ENCODE data around the gene TBX21.
"Not testable (repeated sequence)": the region's sequence is repeated elsewhere in the genome, so short reads cannot be mapped to it uniquely, and the experiment has no call there.

Gene TBX21

DNA sequence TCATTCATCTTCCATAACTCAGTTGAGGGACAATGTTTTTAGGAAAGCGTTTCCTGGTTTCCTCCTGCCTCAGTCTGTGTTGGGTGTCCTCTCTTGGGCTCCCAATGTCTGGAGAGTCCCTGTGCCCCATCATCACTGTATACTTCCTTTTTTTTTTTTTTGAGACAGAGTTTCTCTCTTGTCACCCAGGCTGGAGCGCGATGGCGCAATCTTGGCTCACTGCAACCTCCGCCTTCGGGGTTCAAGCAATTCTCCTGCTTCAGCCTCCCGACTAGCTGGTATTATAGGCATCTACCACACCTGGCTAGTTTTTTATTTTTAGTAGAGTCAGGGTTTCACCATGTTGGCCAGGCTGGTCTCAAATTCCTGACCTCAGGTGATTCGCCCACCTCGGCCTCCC is 40.6 kb downstream of the TBX21 start:
- not testable (repeated sequence) for DNase-seq (ENCODE audit: low read depth, low spot score)

DNA sequence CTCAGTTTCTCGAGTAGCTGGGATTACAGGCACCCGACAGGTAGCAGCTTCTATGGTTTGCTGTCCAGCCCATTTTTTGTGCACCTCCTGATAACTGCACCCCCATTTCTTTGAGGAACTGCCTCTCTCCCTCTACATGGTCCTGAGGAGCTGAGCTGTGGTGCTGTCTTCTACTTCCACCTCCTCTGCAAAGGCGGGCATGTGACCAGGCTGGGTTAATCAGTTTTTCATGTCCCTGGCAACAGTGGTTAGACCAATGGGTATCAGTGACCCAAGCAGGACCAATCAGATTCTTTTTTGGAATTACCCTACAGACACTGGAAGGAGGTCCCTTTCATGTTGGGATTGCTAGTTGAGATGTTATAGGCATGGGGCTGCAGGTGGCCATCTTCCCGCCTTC is 41.3 kb downstream of the TBX21 start:
- no peak for DNase-seq (ENCODE audit: low read depth, low spot score)

DNA sequence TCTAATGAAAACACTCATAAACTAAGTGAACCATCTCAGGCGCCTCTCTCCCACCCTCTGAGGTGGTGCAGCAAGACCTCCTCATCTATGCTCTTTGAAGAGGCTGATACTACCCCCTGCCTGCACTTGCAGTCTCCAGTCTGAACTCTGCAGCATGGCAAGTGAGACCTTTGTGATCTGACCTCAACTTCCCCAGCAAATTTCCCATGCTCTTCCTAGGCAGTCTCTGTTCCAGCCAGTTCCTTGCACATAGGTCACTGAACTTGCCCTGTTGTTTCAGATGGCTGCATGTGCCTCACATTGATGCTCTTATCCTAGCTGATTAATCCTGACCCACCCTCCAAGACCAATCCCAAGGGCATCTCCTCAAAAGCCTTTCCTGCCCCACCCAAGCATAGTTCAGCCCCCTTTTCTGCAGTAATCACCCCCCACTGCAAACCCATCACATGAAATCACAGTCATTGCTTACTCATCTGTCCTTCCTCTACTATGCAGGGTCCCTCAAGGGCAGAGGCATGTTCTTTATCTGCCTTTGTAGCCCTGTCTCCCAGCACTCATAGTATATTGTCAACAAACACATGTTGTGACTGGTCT is 42.0 kb downstream of the TBX21 start:
- no peak for DNase-seq (ENCODE audit: low read depth, low spot score)

DNA sequence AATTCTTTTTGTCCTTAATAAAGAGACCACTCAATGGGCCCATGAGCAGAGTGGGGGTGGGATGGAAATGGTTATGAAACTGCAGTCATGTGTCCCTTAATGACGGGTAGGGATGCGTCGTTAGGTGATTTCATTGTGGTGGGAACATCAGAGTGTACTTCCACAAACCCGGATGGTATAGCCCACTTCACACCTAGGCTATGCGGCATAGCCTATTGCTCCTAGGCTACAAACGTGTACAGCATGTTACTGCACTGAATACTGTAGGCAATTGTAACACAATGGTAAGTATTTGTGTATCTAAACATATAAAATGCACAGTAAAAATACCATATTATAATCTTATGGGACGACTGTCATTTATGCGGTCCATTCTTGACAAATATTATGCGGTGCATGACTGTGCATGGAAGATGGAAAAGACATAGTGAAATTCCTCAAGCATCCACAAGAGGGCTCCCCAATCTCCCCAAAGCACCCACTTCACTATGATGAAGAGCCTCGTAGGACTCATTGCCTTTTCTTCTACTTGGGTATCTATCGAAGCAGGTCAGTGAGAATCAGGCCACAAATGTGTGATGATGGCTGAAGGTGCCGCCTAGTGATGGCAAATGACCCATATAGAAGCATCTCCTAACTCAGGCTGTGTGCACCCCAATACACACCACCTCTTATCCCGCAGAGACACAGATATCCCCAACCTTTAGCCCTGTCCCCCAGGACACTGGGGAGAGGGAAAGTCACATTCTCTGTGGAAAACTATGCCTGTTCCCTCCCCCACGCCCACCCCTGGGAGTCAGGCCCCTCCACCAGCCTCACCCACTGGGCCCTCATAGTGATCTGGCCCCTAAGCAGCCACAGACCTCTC is 43.5 kb downstream of the TBX21 start:
- DNase-seq (ENCODE audit: low read depth, low spot score): peak; percentile 42

DNA sequence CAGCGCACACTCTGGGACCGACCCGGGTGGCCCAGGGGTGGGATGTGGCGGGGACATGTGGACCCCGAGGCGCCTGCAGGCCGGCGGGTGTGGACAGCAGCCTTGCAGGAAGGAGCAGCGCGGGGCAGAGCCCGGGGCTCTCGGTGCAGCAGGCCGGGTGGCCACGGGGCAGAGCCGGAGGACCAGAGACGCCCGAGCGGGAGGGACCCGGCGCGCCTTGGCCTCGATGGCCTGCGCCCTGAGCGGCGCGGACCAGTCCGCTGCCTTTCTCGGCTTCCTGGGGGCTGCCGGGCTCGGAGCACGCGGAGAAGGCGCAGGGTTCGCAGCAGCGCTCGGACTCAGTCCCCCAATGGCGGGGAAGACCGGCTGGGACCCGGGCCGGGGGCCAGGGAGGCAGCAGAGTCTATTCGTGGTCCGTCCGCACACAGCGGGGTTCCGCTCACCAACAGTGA is 45.2 kb downstream of the TBX21 start:
- DNase-seq (ENCODE audit: low read depth, low spot score): no peak

DNA sequence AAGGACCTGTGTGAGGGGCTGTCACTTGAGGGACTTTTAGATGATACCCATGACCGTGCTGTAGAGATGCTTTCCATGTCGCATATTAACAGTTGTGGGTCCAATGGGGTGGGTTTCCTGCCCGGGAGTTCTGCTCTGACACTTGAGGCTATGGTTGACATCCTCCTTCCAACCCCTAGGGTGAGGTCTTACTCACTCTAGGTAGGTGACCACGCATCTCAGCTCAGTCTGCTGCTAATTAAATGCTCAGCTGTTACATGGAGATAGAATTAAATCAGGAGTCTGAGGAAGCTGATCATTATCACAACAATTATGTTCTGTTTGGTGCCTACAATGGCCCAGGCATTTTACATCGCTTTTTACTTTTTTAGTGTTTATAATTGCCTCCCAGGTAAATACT is 48.4 kb downstream of the TBX21 start:
- DNase-seq (ENCODE audit: low read depth, low spot score): no peak

DNA sequence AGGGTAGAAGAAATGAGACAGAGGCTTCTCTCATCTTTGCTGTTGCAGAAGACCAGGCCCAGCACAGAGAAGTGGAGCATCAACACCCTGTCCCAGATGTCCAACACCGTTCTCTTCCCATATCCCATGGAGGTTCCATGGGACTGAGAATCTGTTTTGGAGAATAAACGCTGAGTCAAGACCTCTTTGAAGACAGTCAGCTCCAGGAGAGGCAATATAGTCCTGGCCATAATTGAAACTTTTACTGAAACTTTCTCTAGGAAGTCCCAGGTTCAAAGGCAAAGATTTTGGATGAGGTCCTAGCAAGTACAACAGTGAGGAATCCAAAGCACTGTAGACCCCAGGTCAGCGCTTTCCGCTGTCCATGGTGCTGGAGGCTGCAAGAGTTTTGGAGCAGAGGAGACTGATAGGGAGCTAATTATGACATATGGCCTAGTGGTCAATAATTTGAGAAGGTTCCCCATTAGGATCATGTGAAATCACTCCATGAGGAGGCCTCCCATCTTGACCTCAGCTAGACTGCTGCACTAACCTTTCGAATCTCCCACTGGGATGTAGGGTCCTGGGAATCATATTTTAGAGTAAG is 52.6 kb downstream of the TBX21 start:
- DNase-seq (ENCODE audit: low read depth, low spot score): peak; percentile 36

DNA sequence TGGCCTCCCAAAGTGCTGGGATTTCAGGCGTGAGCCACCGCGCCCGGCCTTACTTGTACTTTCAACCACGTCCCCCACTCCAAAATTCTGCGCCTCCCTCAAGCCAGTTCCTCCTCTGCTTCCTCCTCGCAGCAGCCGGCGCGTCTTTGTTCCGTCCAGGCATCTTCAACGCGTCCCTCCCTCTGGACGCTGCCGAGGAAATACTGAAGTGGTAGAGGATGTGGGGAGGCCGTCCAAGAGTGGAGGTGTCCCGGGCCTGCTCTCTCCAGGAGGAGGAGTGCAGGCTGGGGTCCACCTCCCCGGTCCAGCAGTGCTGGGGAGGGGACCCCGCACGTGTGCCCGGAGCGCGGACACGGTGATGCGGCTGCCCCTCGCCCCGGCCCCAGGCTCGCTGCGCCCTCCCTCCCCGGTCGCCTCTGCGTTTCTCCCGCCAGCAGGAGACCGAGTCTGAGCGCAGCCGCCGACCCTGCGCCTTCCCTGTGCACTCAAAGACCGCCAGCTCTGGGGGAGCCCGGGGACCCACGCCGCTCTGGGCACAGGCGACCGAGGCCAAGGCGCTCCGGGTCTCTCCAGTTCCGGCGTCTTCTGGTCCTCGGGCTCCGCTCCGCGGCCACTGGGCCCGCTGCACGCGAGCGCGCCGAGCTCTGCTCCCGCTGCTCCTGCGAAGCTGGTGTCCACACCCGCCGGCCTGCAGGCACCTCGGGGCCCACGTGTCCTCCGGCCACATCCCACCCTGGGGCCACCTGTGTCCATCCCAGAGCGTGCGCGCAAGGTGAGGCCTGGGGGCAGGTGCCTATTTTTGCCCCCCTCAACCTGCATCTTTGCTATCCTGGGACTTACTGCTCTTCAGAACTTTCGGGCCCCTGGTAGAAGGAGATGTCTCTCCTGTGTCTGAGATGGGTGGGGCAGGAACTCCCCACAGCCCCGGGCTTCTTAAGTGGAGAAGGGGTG is 56.9 kb downstream of the TBX21 start:
- DNase-seq (ENCODE audit: low read depth, low spot score): peak; percentile 67

DNA sequence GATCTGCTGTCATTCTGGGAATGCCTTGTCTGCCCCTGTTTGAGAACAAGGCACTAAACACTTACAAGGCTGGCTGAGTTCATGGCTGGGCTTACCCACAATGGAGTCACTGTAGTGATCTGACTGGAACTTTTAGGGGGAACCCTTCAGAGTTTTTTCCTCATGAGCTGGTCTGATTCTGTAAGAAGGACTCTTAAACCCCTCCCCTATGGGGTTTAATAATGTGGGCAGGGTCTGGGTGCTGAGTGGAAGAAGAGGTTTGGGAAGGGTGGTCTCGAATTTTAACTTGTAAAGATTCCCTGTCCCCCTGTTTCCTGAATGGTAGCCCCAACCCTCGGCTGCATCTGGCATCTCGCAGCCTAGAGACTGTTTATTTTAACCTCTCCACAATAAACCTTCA is 58.0 kb downstream of the TBX21 start:
- DNase-seq (ENCODE audit: low read depth, low spot score): no peak

DNA sequence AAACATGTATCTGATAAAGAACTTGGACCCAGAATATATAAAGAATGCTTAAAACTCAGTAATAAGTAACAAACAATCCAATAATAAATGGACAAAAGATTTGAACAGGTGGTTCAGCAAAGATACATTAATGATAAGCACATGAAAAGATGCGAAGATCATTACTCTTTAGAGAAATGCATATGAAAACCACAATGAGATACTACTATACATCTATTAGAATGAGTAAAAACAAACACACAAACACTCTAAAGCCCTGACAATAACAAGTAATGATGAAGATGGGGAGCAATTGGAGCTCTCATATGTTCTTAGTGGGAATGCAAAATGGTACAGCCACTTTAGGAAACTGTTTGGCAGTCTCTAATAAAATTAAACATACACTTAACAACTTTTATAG is 59.4 kb downstream of the TBX21 start:
- no peak for DNase-seq (ENCODE audit: low read depth, low spot score)

DNA sequence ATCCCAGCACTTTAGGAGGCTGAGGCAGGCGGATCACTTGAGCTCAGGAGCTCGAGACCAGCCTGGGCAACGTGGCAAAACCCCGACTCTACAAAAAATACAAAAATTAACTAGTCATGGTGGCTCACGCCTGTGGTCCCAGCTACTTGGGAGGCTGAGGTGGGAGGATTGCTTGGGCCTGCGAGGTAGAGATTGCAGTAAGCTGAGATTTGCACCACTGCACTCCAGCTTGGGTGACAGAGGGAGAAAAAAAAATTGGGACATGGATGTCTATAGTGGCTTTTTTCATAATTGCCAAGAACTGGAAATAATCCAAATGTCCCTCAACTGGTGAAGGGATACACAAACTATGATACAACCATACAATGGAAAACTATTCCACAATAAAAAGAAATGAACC is 59.9 kb downstream of the TBX21 start:
- DNase-seq (ENCODE audit: low read depth, low spot score): no peak

Measured in ELF-1 (cell line).